ENCODE results near the gene WWC2. TPM values are rescaled to one million over a fixed set of nuclear protein-coding genes. Genes with fewer than 3 reads are reported as not detected.

The WWC2 gene
- total RNA-seq, 1 experiment from 2014 or later: 39.0 TPM

DNA sequence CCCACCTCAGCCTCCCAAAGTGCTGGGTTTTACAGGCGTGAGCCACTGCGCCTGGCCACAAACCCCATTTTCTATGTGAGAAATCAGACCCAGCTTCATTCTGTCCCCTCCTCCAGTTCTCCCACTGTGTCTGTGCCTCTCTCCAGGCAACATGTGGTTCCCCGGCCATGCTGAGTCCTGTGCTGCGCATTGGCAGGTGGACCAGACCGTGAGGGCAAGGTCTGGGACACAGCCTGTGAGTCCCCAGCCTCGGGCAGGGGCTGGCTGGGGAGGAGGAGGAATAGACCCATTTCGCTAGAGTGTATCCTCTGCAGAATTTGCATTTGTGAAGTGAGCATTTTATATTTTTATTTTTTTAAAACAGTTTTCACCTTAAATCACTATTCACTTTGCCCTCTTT is 244.7 kb downstream of the WWC2 start:
- Mint-ChIP-seq H3K27ac (ENCODE audit: unreplicated experiment) (no peak overlapping the region), H3K4me3 (ENCODE audit: low read depth, unreplicated experiment) (no peak overlapping the region), H3K36me3 (ENCODE audit: insufficient read depth, unreplicated experiment) (peaks cover 4% of the 10 kb centered on the region), H3K4me1 (ENCODE audit: low read depth, unreplicated experiment) (no peaks in the 10 kb centered on the region), H3K27me3 (ENCODE audit: unreplicated experiment) (no peaks in the 10 kb centered on the region), H3K9me3 (ENCODE audit: low read depth, unreplicated experiment) (no peaks in the 10 kb centered on the region)
- TF ChIP-seq, protein P1, sequence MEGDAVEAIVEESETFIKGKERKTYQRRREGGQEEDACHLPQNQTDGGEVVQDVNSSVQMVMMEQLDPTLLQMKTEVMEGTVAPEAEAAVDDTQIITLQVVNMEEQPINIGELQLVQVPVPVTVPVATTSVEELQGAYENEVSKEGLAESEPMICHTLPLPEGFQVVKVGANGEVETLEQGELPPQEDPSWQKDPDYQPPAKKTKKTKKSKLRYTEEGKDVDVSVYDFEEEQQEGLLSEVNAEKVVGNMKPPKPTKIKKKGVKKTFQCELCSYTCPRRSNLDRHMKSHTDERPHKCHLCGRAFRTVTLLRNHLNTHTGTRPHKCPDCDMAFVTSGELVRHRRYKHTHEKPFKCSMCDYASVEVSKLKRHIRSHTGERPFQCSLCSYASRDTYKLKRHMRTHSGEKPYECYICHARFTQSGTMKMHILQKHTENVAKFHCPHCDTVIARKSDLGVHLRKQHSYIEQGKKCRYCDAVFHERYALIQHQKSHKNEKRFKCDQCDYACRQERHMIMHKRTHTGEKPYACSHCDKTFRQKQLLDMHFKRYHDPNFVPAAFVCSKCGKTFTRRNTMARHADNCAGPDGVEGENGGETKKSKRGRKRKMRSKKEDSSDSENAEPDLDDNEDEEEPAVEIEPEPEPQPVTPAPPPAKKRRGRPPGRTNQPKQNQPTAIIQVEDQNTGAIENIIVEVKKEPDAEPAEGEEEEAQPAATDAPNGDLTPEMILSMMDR (IDR thresholded peaks at IDR 0.05; ENCODE audit: unreplicated experiment): no peak
- CTCF ChIA-PET: no interaction called here
- DNase-seq: no peak
- no TSS peak for BruUV-seq (replicated peaks)
- intact Hi-C loops (cut with micrococcal nuclease; ENCODE audit: unreplicated experiment): no loop called here

DNA sequence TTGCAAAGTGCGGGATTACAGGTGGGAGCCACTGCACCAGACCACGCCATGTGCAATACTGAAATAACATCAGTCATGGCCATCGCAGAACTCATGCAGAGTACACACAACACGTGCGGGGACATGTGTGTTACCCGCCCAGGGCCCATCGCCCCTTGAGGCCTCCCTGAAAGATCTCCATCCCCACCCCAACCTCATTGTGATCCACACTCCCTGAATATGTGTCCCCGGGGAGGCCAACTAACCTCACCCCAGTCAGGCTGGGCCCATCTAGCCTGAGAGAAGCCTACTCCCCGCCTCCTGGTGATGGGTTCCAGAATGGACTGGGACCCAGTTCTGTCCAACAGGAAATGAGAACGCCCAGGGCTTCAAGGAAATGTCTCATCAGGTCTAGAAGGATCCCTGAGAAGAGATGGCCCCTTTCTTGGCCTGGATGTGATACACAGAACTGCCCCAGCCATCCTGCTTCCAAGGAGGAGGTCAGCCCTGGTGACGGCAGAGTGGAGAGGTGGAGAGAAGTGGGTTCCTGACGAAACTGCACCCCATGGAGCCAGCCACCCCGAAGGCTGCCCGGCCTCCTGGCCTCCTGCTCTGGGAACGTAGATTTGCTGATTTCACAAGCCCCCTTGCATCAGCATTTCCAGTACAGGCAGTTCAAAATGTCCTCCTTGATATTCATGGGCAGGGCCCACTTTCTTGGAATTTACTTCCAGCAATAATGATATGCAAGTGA is 245.6 kb downstream of the WWC2 start:
- H3K36me3 Mint-ChIP-seq (ENCODE audit: insufficient read depth, unreplicated experiment): peaks cover 4% of the 10 kb centered on the region
- DNase-seq: no peak
- H3K27me3 Mint-ChIP-seq (ENCODE audit: unreplicated experiment): no peaks in the 10 kb centered on the region
- BruUV-seq (replicated peaks): no TSS peak
- no peak overlapping the region for H3K27ac Mint-ChIP-seq (ENCODE audit: unreplicated experiment)
- CTCF ChIA-PET: no interaction called here
- H3K9me3 Mint-ChIP-seq (ENCODE audit: low read depth, unreplicated experiment): no peaks in the 10 kb centered on the region
- H3K4me1 Mint-ChIP-seq (ENCODE audit: low read depth, unreplicated experiment): no peaks in the 10 kb centered on the region
- TF ChIP-seq, protein P1 (IDR thresholded peaks at IDR 0.05; ENCODE audit: unreplicated experiment): no peak
- intact Hi-C loops (cut with micrococcal nuclease; ENCODE audit: unreplicated experiment): no loop called here
- H3K4me3 Mint-ChIP-seq (ENCODE audit: low read depth, unreplicated experiment): no peak overlapping the region

DNA sequence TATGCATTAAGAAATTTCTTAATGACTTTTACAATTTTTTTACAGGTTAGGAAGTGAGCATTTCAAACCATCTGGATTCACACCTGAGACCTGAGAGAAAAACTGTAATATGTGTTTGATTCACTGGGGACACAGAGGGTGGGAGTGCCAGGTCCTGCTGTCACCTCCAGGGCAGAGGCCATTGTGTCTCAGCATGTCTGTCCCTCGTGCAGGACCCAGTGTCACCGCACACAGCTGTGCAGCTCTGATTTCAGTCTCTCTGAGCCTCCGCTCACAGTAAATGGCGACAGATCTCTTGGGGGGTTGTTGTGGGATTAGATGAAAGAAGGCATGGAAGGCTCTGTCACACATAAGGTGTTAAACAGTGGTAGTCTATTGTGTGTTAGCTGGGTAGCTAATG is 246.2 kb downstream of the WWC2 start:
- CTCF ChIA-PET: no interaction called here
- H3K9me3 Mint-ChIP-seq (ENCODE audit: low read depth, unreplicated experiment): no peaks in the 10 kb centered on the region
- H3K27ac Mint-ChIP-seq (ENCODE audit: unreplicated experiment): no peak overlapping the region
- peaks cover 1% of the 10 kb centered on the region for H3K36me3 Mint-ChIP-seq (ENCODE audit: insufficient read depth, unreplicated experiment)
- no peaks in the 10 kb centered on the region for H3K27me3 Mint-ChIP-seq (ENCODE audit: unreplicated experiment)
- intact Hi-C loops (cut with micrococcal nuclease; ENCODE audit: unreplicated experiment): no loop called here
- no peak overlapping the region for H3K4me3 Mint-ChIP-seq (ENCODE audit: low read depth, unreplicated experiment)
- BruUV-seq (replicated peaks): no TSS peak
- TF ChIP-seq, protein P1 (IDR thresholded peaks at IDR 0.05; ENCODE audit: unreplicated experiment): no peak
- peaks cover 4% of the 10 kb centered on the region for H3K4me1 Mint-ChIP-seq (ENCODE audit: low read depth, unreplicated experiment)
- no peak for DNase-seq

DNA sequence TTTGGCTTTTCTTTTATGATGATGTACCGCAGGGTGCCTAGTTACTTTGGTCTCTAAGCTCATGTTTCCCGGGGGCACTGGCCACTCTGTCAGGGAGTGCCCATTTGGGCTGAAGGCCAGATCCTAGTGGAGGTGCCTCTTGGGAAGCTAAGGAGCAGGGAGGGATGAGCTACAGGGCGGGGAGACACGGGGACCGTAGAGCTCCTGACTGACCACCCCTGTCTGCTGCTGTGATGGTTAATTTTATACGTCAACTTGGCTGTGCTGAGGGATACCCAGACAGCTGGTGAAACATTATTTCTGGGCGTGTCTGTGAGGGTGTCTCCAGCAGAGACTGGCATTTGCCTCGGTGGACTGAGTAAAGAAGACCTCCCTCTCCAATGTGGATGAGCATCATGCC is 248.1 kb downstream of the WWC2 start:
- Mint-ChIP-seq H3K4me1 (ENCODE audit: low read depth, unreplicated experiment) (peaks cover 16% of the 10 kb centered on the region), H3K27ac (ENCODE audit: unreplicated experiment) (no peak overlapping the region), H3K27me3 (ENCODE audit: unreplicated experiment) (no peaks in the 10 kb centered on the region), H3K4me3 (ENCODE audit: low read depth, unreplicated experiment) (no peak overlapping the region), H3K36me3 (ENCODE audit: insufficient read depth, unreplicated experiment) (no peaks in the 10 kb centered on the region), H3K9me3 (ENCODE audit: low read depth, unreplicated experiment) (peaks cover 7% of the 10 kb centered on the region)
- BruUV-seq (replicated peaks): no TSS peak
- TF ChIP-seq, protein P1 (IDR thresholded peaks at IDR 0.05; ENCODE audit: unreplicated experiment): no peak
- intact Hi-C loops (cut with micrococcal nuclease; ENCODE audit: unreplicated experiment): no loop called here
- DNase-seq: no peak
- CTCF ChIA-PET: no interaction called here
